Endodermal cell (in vitro differentiated cells): ENCODE measurements around the gene TMEM131L. TPM values are rescaled to one million over a fixed set of nuclear protein-coding genes. Genes with fewer than 3 reads are reported as not detected.

Experiments
- DNase-seq: peaks from one replicate; pipeline ENCODE4 v3.0.0-alpha.2; 2017
- H3K27ac ChIP-seq: 2 replicates; pipeline ENCODE4 v1.5.1; 2013; ENCODE audit warnings: mild to moderate bottlenecking, low read depth, low read length, moderate library complexity
- H3K27me3 ChIP-seq: 2 replicates; pipeline ENCODE4 v1.6.1; 2013; ENCODE audit warnings: mild to moderate bottlenecking, low read length, moderate library complexity; ENCODE audit not compliant: insufficient read depth, control insufficient read depth, poor library complexity, severe bottlenecking
- H3K36me3 ChIP-seq: 2 replicates; pipeline ENCODE4 v1.7.0; 2013; ENCODE audit warnings: mild to moderate bottlenecking, low read length, moderate library complexity; ENCODE audit not compliant: control insufficient read depth, insufficient read depth
- H3K4me1 ChIP-seq: one replicate; pipeline ENCODE4 v1.7.0; 2013; ENCODE audit warnings: low read length; ENCODE audit not compliant: control insufficient read depth, insufficient read depth
- H3K4me3 ChIP-seq: 2 replicates; pipeline ENCODE4 v1.5.1; 2013; ENCODE audit warnings: mild to moderate bottlenecking, low read length, moderate library complexity
- H3K9ac ChIP-seq: 2 replicates; pipeline ENCODE4 v1.6.1; 2013; ENCODE audit warnings: mild to moderate bottlenecking, low read length, moderate library complexity; ENCODE audit not compliant: poor library complexity, severe bottlenecking; ENCODE audit errors: extremely low read depth
- H3K9me3 ChIP-seq: 2 replicates; pipeline ENCODE4 v1.6.1; 2013; ENCODE audit warnings: mild to moderate bottlenecking, low read length, moderate library complexity; ENCODE audit not compliant: control insufficient read depth
- H3K27ac Mint-ChIP-seq: 2 replicates; pipeline ENCODE4 v1.8.0; 2020; ENCODE audit warnings: mixed read lengths
- H3K27me3 Mint-ChIP-seq: 2 replicates; pipeline ENCODE4 v1.8.0; 2021; ENCODE audit warnings: mild to moderate bottlenecking, mixed read lengths; ENCODE audit not compliant: insufficient read depth
- H3K36me3 Mint-ChIP-seq: 2 replicates; pipeline ENCODE4 v1.8.0; 2020; ENCODE audit warnings: low read depth, mixed read lengths
- H3K4me1 Mint-ChIP-seq: 2 replicates; pipeline ENCODE4 v1.8.0; 2020; ENCODE audit warnings: mixed read lengths
- H3K4me3 Mint-ChIP-seq: 2 replicates; pipeline ENCODE4 v1.8.0; 2020; ENCODE audit warnings: mild to moderate bottlenecking, moderate library complexity, mixed read lengths
- H3K9me3 Mint-ChIP-seq: 2 replicates; pipeline ENCODE4 v1.8.0; 2020; ENCODE audit warnings: mild to moderate bottlenecking, mixed read lengths
- WGBS, 2 experiments: methylation state at CpG; one replicate each; pipeline versions ENCODE4 v1.1.5 to v1.1.7; 2013; ENCODE audit warnings: missing lambda C conversion rate in 2 of 2, mixed read lengths in 1 of 2; ENCODE audit not compliant: insufficient coverage in 1 of 2, insufficient read length in 1 of 2; 5-methylcytosine and 5-hydroxymethylcytosine counted together
- total RNA-seq, 2 donors: library from RNA; stranded (reverse); fragmentation: NEBNext Ultra II Directional in 1 of 2; extraction: Animal tissue kit (Norgen Biotek cat#: 25700) in 1 of 2; gene quantifications; 2 replicates in 1 of 2; 3 replicates in 1 of 2; pipeline ENCODE4 v1.2.1, GENCODE V29; 2021
- TF ChIP-seq, protein P1 (sequence below): fragments of 200-600 bp; sonication (generic); conservative IDR thresholded peaks from 2 replicates; pipeline ENCODE4 v1.5.0; 2021; ENCODE audit warnings: antibody characterized with exemption, mild to moderate bottlenecking

Gene TMEM131L
- total RNA-seq, 2 donors from 2014 or later = 6.2 to 10.8 TPM

DNA sequence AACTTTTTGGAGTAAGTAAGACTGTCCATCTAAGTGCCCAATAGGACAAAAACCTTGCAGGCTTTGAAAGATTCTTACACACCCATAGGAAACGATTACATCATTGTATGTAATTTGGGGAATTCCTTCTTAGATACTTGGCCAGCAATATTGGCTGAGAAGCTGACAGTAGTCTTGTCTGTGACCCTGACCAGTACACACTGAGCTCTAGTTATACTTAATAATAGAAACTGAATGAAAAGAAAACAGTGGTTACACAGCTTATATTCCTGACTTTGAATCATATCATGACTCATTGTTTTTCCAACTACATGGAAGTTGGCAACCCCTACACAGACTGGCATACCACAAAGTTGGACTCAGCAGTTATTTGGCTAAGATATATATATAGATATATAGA lies 210.8 kb downstream of the TMEM131L start:
- H3K4me1 ChIP-seq = no peaks in the 10 kb centered on the region
- Mint-ChIP-seq H3K4me1 (no peaks in the 10 kb centered on the region), H3K4me3 (no peak overlapping the region), H3K36me3 (no peaks in the 10 kb centered on the region), H3K9me3 (no peaks in the 10 kb centered on the region), H3K27ac (no peak overlapping the region), H3K27me3 (peaks cover 46% of the 10 kb centered on the region)
- no peak overlapping the region for H3K27ac ChIP-seq
- no peaks in the 10 kb centered on the region for H3K9me3 ChIP-seq
- H3K27me3 ChIP-seq = peaks cover 12% of the 10 kb centered on the region
- no peak overlapping the region for H3K4me3 ChIP-seq
- 80 to 100% methylated on average over 1 of the region's 1 CpG for WGBS, 2 experiments
- TF ChIP-seq, protein P1, sequence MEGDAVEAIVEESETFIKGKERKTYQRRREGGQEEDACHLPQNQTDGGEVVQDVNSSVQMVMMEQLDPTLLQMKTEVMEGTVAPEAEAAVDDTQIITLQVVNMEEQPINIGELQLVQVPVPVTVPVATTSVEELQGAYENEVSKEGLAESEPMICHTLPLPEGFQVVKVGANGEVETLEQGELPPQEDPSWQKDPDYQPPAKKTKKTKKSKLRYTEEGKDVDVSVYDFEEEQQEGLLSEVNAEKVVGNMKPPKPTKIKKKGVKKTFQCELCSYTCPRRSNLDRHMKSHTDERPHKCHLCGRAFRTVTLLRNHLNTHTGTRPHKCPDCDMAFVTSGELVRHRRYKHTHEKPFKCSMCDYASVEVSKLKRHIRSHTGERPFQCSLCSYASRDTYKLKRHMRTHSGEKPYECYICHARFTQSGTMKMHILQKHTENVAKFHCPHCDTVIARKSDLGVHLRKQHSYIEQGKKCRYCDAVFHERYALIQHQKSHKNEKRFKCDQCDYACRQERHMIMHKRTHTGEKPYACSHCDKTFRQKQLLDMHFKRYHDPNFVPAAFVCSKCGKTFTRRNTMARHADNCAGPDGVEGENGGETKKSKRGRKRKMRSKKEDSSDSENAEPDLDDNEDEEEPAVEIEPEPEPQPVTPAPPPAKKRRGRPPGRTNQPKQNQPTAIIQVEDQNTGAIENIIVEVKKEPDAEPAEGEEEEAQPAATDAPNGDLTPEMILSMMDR = no peak
- H3K9ac ChIP-seq = no peak overlapping the region
- DNase-seq = no peak
- H3K36me3 ChIP-seq = no peaks in the 10 kb centered on the region

DNA sequence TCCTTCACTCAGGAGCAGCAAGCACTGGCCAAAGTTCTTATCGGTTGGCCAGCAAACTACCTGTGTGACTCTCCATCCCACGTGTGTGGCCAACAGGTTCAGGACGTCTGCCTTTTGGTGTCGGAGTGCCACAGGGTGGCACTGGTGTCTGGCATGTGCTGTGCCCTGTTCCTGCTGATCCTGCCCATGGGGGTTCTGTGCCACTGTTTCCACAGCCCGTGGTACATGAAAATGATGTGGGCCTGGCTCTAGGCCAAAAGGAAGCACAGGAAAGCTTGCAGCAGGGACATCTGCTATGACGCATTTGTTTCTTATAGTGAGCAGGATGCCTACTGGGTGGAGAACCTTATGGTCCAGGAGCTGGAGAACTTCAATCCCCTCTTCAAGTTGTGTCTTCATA lies 213.3 kb downstream of the TMEM131L start:
- H3K27ac ChIP-seq = no peak overlapping the region
- Mint-ChIP-seq H3K27me3 (peaks cover 65% of the 10 kb centered on the region), H3K36me3 (no peaks in the 10 kb centered on the region), H3K4me3 (no peak overlapping the region), H3K27ac (no peak overlapping the region), H3K9me3 (no peaks in the 10 kb centered on the region), H3K4me1 (no peaks in the 10 kb centered on the region)
- WGBS, 2 experiments = 84 to 92% methylated on average over 4 to 6 of the region's 6 CpGs
- H3K4me1 ChIP-seq = no peaks in the 10 kb centered on the region
- H3K27me3 ChIP-seq = peaks cover 37% of the 10 kb centered on the region
- no peak for DNase-seq
- no peaks in the 10 kb centered on the region for H3K36me3 ChIP-seq
- no peak overlapping the region for H3K4me3 ChIP-seq
- TF ChIP-seq, protein P1 = no peak
- no peaks in the 10 kb centered on the region for H3K9me3 ChIP-seq
- no peak overlapping the region for H3K9ac ChIP-seq

GRCh38 chr4:153683763-153684181 lies 217.6 kb downstream of the TMEM131L start:
- Mint-ChIP-seq H3K9me3 (peaks cover 24% of the 10 kb centered on the region), H3K4me1 (no peaks in the 10 kb centered on the region), H3K27me3 (peaks cover 63% of the 10 kb centered on the region), H3K36me3 (no peaks in the 10 kb centered on the region), H3K4me3 (peak overlapping the region; percentile 55), H3K27ac (no peak overlapping the region)
- DNase-seq = no peak
- TF ChIP-seq, protein P1 = no peak
- H3K27me3 ChIP-seq = peaks cover 49% of the 10 kb centered on the region
- peak overlapping the region; percentile 77 for H3K4me3 ChIP-seq
- no peaks in the 10 kb centered on the region for H3K4me1 ChIP-seq
- H3K9me3 ChIP-seq = peaks cover 26% of the 10 kb centered on the region
- H3K9ac ChIP-seq = no peak overlapping the region
- no peak overlapping the region for H3K27ac ChIP-seq
- 3 to 10% methylated on average over 11 to 27 of the region's 27 CpGs for WGBS, 2 experiments
- no peaks in the 10 kb centered on the region for H3K36me3 ChIP-seq
